OCI-LY1 (cell line): ENCODE results near the gene CPLX1.

Experiments used
- CTCF ChIP-seq: fragments of 200-600 bp; sonication (generic), shearing (Covaris generic); IDR thresholded peaks from 2 replicates; pipeline ENCODE4 v1.5.1; 2017; ENCODE audit warnings: mild to moderate bottlenecking, antibody characterized with exemption, low read length, moderate library complexity, mixed read lengths
- EZH2 ChIP-seq: fragments of 200-600 bp; sonication (generic), shearing (Covaris generic); IDR thresholded peaks from 2 replicates; pipeline ENCODE4 v1.8.0; 2017; ENCODE audit warnings: borderline replicate concordance, mixed run types, mild to moderate bottlenecking, antibody characterized with exemption, low read length, moderate library complexity, mixed read lengths

- TF ChIP-seq CTCF (no peak), EZH2 (no peak)
Observed at GRCh38 chr4:833731-834367, 7.9 kb upstream of the CPLX1 start.
